SK-N-SH (cell line): Measurements from ENCODE around the gene TEX9. TPM values are rescaled to one million over a fixed set of nuclear protein-coding genes. Genes with fewer than 3 reads are reported as not detected.

Experiments used
- CTCF ChIA-PET: fragments of 300-600, 350-600 bp; formaldehyde crosslinking; extraction: SDS; loops from one replicate; lab custom pipeline; 2021; lab: Yijun Ruan, JAX
- POLR2A ChIA-PET: fragments of 350-600 bp; sonication (Branson Sonifier 250); formaldehyde crosslinking; extraction: SDS; loops from one replicate; lab custom pipeline; 2020; ENCODE audit warnings: antibody characterized with exemption, inconsistent platforms; lab: Yijun Ruan, JAX
- DNase-seq: peaks from one replicate; pipeline ENCODE4 v3.0.0; 2012
- H2AFZ ChIP-seq: fragments of 200-600 bp; sonication (generic); 2 replicates; pipeline ENCODE4 v1.8.1; 2016; ENCODE audit warnings: antibody characterized with exemption, mild to moderate bottlenecking, low read depth
- H3F3A ChIP-seq: fragments of 200-600 bp; sonication (generic); replicated peaks from 2 replicates; pipeline ENCODE3; 2016; ENCODE audit warnings: antibody characterized with exemption, mild to moderate bottlenecking; ENCODE audit not compliant: insufficient read depth
- H3K27ac ChIP-seq, 2 experiments: fragments of 200-500 bp in 1 of 2; fragments of 200-600 bp in 1 of 2; sonication (Bioruptor generic) in 1 of 2; sonication (generic), shearing (Covaris generic) in 1 of 2; 2 replicates each; pipeline versions ENCODE4 v1.5.1 to v1.6.1; 2014 to 2016; ENCODE audit warnings: low read depth in 2 of 2, inconsistent platforms in 1 of 2, low read length in 1 of 2, mild to moderate bottlenecking in 1 of 2, mixed read lengths in 1 of 2
- H3K27me3 ChIP-seq: fragments of 200-600 bp; sonication (generic), shearing (Covaris generic); 2 replicates; pipeline ENCODE4 v1.6.1; 2016; ENCODE audit warnings: mixed run types; ENCODE audit not compliant: insufficient read depth
- H3K36me3 ChIP-seq, 2 experiments: fragments of 200-500 bp in 1 of 2; fragments of 200-600 bp in 1 of 2; sonication (Bioruptor generic) in 1 of 2; sonication (generic) in 1 of 2; replicated peaks in 1 of 2; 2 replicates each; pipeline versions ENCODE3 to v1.5.1; 2014 to 2016; ENCODE audit warnings: low read length in 1 of 2, mild to moderate bottlenecking in 1 of 2; ENCODE audit not compliant: insufficient read depth in 2 of 2, control insufficient read depth in 1 of 2
- H3K4me1 ChIP-seq, 2 experiments: fragments of 200-500 bp in 1 of 2; fragments of 200-600 bp in 1 of 2; sonication (Bioruptor generic) in 1 of 2; sonication (generic), shearing (Covaris generic) in 1 of 2; 2 replicates each; pipeline versions ENCODE4 v1.5.1 to v1.6.1; 2014 to 2016; ENCODE audit warnings: low read depth in 1 of 2, low read length in 1 of 2, mixed run types in 1 of 2; ENCODE audit not compliant: insufficient read depth in 2 of 2, control insufficient read depth in 1 of 2
- H3K4me2 ChIP-seq: fragments of 200-600 bp; sonication (generic), shearing (Covaris generic); 2 replicates; pipeline ENCODE4 v1.6.1; 2017; ENCODE audit warnings: mixed run types
- H3K4me3 ChIP-seq, 2 experiments: fragments of 200-500 bp in 1 of 2; fragments of 200-600 bp in 1 of 2; sonication (Bioruptor generic) in 1 of 2; sonication (generic), shearing (Covaris generic) in 1 of 2; 2 replicates each; pipeline versions ENCODE4 v1.5.1 to v1.8.1; 2014 to 2016; ENCODE audit warnings: low read depth in 2 of 2, inconsistent platforms in 1 of 2, low read length in 1 of 2, mild to moderate bottlenecking in 1 of 2, mixed read lengths in 1 of 2, moderate library complexity in 1 of 2
- H3K79me2 ChIP-seq: fragments of 200-600 bp; sonication (generic); 2 replicates; pipeline ENCODE4 v1.8.1; 2017; ENCODE audit warnings: mild to moderate bottlenecking; ENCODE audit not compliant: insufficient read depth
- H3K9ac ChIP-seq: fragments of 200-600 bp; sonication (generic); 2 replicates; pipeline ENCODE4 v1.6.1; 2017; ENCODE audit warnings: mixed run types
- H3K9me2 ChIP-seq: fragments of 200-600 bp; sonication (generic); 2 replicates; pipeline ENCODE4 v1.6.1; 2017; ENCODE audit warnings: mixed run types
- H3K9me3 ChIP-seq: fragments of 200-600 bp; sonication (generic); 2 replicates; pipeline ENCODE4 v1.6.1; 2017; ENCODE audit warnings: mixed run types, mild to moderate bottlenecking, moderate library complexity
- H4K20me1 ChIP-seq: fragments of 200-600 bp; sonication (generic); 2 replicates; pipeline ENCODE4 v1.6.1; 2017; ENCODE audit warnings: mild to moderate bottlenecking, mixed run types; ENCODE audit not compliant: insufficient read depth
- ELF1 ChIP-seq: IDR thresholded peaks from 2 replicates; pipeline ENCODE4 v1.4.0; 2012
- EZH2phosphoT487 ChIP-seq: fragments of 200-600 bp; sonication (generic); IDR thresholded peaks from 2 replicates; pipeline ENCODE4 v1.6.1; 2017; ENCODE audit warnings: low read depth, mixed run types, mild to moderate bottlenecking, antibody characterized with exemption, moderate library complexity, borderline replicate concordance
- JUND ChIP-seq: IDR thresholded peaks from 2 replicates; pipeline ENCODE4 v1.4.0; 2012
- MXI1 ChIP-seq: IDR thresholded peaks from 2 replicates; pipeline ENCODE4 v1.6.1; 2012; ENCODE audit warnings: mild to moderate bottlenecking, low read depth, low read length, improper control_type of control experiment
- NFIC ChIP-seq: IDR thresholded peaks from 2 replicates; pipeline ENCODE4 v1.4.0; 2012; ENCODE audit warnings: borderline replicate concordance
- NRF1 ChIP-seq: IDR thresholded peaks from 2 replicates; pipeline ENCODE4 v1.6.1; 2012; ENCODE audit warnings: low read depth, mild to moderate bottlenecking, low read length
- POLR2AphosphoS5 ChIP-seq: IDR thresholded peaks from 2 replicates; pipeline ENCODE4 v1.6.1; 2012; ENCODE audit warnings: low read depth, low read length
- RAD21 ChIP-seq: IDR thresholded peaks from 2 replicates; pipeline ENCODE4 v1.6.1; 2012; ENCODE audit warnings: mild to moderate bottlenecking, low read length
- RCOR1 ChIP-seq: fragments of 150-350 bp; IDR thresholded peaks from 2 replicates; pipeline ENCODE4 v1.6.1; 2017; ENCODE audit warnings: antibody characterized with exemption, low read length
- RXRA ChIP-seq: IDR thresholded peaks from 2 replicates; pipeline ENCODE4 v1.4.0; 2012; ENCODE audit warnings: low read depth, mild to moderate bottlenecking, borderline replicate concordance
- SIN3A ChIP-seq: IDR thresholded peaks from 2 replicates; pipeline ENCODE4 v1.6.1; 2012; ENCODE audit warnings: low read depth, mild to moderate bottlenecking, low read length, moderate library complexity, borderline replicate concordance
- SMC3 ChIP-seq: IDR thresholded peaks from 2 replicates; pipeline ENCODE4 v1.6.1; 2012; ENCODE audit warnings: low read depth, low read length, improper control_type of control experiment
- TCF12 ChIP-seq: IDR thresholded peaks from 2 replicates; pipeline ENCODE4 v1.4.0; 2012
- TEAD4 ChIP-seq: IDR thresholded peaks from 2 replicates; pipeline ENCODE4 v1.4.0; 2012; ENCODE audit warnings: mild to moderate bottlenecking, borderline replicate concordance; ENCODE audit not compliant: insufficient read depth
- YY1 ChIP-seq: IDR thresholded peaks from 2 replicates; pipeline ENCODE4 v1.4.0; 2012; ENCODE audit warnings: low read depth, mild to moderate bottlenecking
- WGBS: methylation state at CpG from one replicate; pipeline ENCODE4 v1.1.6; 2017; ENCODE audit warnings: low lambda C conversion rate; 5-methylcytosine and 5-hydroxymethylcytosine counted together
- polyA plus RNA-seq, 3 experiments: library from polyadenylated mRNA; depleted of rRNA; stranded (reverse); fragments of >200 nt; gene quantifications; 2 replicates each; pipeline ENCODE4 v1.2.3, GENCODE V29; 2012
- TF ChIP-seq, protein P1 (sequence below): IDR thresholded peaks from 2 replicates; pipeline ENCODE4 v1.4.0; 2012; ENCODE audit warnings: low read depth, borderline replicate concordance
- TF ChIP-seq, protein P2 (sequence below): fragments of 150-350 bp; IDR thresholded peaks from 2 replicates; pipeline ENCODE4 v1.6.1; 2016; ENCODE audit warnings: mild to moderate bottlenecking, low read depth, low read length
- TF ChIP-seq, protein P3 (sequence below): IDR thresholded peaks from 2 replicates; pipeline ENCODE4; 2012
- TF ChIP-seq, protein P4 (sequence below): IDR thresholded peaks from 2 replicates; pipeline ENCODE4 v1.4.0; 2012; ENCODE audit warnings: low read depth
- TF ChIP-seq, protein P5 (sequence below): IDR thresholded peaks from 2 replicates; pipeline ENCODE4 v1.4.0; 2012; ENCODE audit warnings: low read depth, borderline replicate concordance
- TF ChIP-seq, protein P6 (sequence below): fragments of 150-350 bp; IDR thresholded peaks from 2 replicates; pipeline ENCODE4 v1.6.1; 2017; ENCODE audit warnings: antibody characterized with exemption, low read length, low read depth, borderline replicate concordance

Gene TEX9
- polyA plus RNA-seq, 1 of the 3 experiments (the other 2 are of a cell fraction) = 1.9 TPM

DNA sequence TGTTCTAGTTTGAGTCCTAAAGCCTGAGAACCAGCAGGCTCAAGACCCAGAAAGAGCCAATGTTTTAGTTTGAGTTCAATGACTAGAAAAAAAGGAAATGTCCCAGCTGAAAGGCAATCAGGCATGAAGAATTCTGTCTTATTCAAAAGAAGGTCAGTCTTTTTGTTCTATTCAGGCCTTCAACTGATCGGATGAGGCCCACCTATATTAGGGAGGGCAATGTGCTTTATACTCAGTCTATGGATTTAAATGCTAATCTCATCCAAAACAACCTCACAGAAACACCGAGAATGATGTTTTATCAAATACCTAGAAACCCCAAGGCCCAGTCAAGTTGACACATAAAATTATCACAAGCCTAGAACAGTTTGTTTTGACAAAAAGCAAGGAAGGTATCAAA, 95.7 kb downstream of the TEX9 start:
- 86% methylated on average over 2 of the region's 2 CpGs for WGBS
- Histone ChIP-seq H3K27ac (no peak overlapping the region), H3K79me2 (no peaks in the 10 kb centered on the region), H4K20me1 (no peaks in the 10 kb centered on the region), H3K27me3 (no peaks in the 10 kb centered on the region), H3K9me2 (no peaks in the 10 kb centered on the region), H3K36me3 (peaks cover 0 to 9% of the 10 kb centered on the region in 2 experiments), H3K4me2 (no peak overlapping the region), H3K9ac (no peak overlapping the region), H3K4me1 (peaks cover under 1 to 5% of the 10 kb centered on the region in 2 experiments; a peak in 3 of 4 replicates), H3F3A (peaks cover 8% of the 10 kb centered on the region), H2AFZ (no peak overlapping the region), H3K4me3 (no peak overlapping the region), H3K9me3 (no peaks in the 10 kb centered on the region)
- DNase-seq = no peak
- CTCF ChIA-PET = interaction anchor here (0.7 kb wide), 1 partner anchor 31 kb away, joined by 3 read pairs; no protein-coding TSS in a partner anchor
- TF ChIP-seq NRF1 = no peak
- TF ChIP-seq RCOR1 = no peak
- TF ChIP-seq, protein P1, sequence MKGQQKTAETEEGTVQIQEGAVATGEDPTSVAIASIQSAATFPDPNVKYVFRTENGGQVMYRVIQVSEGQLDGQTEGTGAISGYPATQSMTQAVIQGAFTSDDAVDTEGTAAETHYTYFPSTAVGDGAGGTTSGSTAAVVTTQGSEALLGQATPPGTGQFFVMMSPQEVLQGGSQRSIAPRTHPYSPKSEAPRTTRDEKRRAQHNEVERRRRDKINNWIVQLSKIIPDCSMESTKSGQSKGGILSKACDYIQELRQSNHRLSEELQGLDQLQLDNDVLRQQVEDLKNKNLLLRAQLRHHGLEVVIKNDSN = no peak
- TF ChIP-seq YY1 = no peak
- POLR2A ChIA-PET = no interaction called here

DNA sequence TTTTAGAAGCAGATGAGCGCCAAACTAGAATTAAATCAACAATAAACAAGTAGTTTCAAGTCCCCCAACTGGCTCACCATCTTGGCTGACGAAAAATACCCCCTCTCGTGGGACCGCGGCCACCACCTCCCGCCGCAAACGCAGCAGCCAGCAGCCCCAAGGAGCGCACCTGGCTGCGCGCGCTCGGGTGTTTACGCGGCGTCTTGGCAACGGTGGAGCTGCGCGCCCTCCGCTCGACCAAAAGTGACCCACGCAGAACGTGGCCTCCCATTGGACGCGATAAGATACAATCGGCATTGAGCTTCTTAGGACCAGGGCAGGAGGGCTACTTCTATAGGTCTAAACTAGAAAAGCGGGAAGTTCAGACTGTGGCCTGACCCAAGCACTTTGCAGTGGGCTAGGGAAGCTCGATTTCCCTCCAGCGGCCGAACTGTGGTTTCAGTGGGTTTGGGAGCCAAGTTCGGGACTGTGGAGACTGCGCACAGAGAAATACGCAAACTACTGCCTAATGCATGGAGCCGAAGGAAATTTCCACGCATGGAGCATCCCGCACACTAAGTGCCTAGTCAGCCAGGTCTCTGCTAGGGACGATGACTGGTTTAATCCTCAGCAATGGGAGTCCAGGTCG, 99.8 kb downstream of the TEX9 start, which contains the start of gene MNS1:
TSS of gene MNS1 (minus strand) at position 245 of the 628 bp plus-strand sequence. CDS start at position 80, 165 bp downstream.
- Histone ChIP-seq H3K9me2 (no peaks in the 10 kb centered on the region), H3K9me3 (no peaks in the 10 kb centered on the region), H3K4me3 (peak within 1 kb of the TSS; percentile 77 to 88), H2AFZ (peak within 1 kb of the TSS; percentile 90), H3F3A (peaks cover 8% of the 10 kb centered on the region), H3K27ac (peak within 1 kb of the TSS in 1 of 2 experiments; percentile 58; a peak in 2 of 4 replicates), H3K4me1 (peaks cover 0 to 5% of the 10 kb centered on the region in 2 experiments; a peak in 2 of 4 replicates), H3K36me3 (no peaks in the 10 kb centered on the region), H3K79me2 (no peaks in the 10 kb centered on the region), H3K27me3 (no peaks in the 10 kb centered on the region), H4K20me1 (no peaks in the 10 kb centered on the region), H3K4me2 (peak within 1 kb of the TSS; percentile 83), H3K9ac (peak within 1 kb of the TSS; percentile 74)
- WGBS = 3% methylated on average over 21 of the region's 38 CpGs
- DNase-seq = peak; percentile 93
- POLR2A ChIA-PET = interaction anchor here (0.8 kb wide), 1 partner anchor 374 kb away, joined by 4 read pairs; no protein-coding TSS in a partner anchor
- CTCF ChIA-PET = interaction anchor here (0.6 to 2.6 kb wide), 7 partner anchors 12 to 1077 kb away, joined by 3 to 15 read pairs (median 5); partner anchors contain the start of gene TCF12
- TF ChIP-seq RXRA (no peak), ELF1 (no peak), TCF12 (no peak; the same call in 1 of the 2 replicates), SMC3 (no peak), RAD21 (no peak), TEAD4 (no peak), POLR2AphosphoS5 (0 out of 2 replicates have a peak, but pooled peaks have one; percentile 45), EZH2phosphoT487 (no peak), SIN3A (peak; percentile 83), JUND (no peak), YY1 (no peak), MXI1 (peak; percentile 88), NFIC (no peak; the same call in 1 of the 2 replicates)
- TF ChIP-seq, protein P2, sequence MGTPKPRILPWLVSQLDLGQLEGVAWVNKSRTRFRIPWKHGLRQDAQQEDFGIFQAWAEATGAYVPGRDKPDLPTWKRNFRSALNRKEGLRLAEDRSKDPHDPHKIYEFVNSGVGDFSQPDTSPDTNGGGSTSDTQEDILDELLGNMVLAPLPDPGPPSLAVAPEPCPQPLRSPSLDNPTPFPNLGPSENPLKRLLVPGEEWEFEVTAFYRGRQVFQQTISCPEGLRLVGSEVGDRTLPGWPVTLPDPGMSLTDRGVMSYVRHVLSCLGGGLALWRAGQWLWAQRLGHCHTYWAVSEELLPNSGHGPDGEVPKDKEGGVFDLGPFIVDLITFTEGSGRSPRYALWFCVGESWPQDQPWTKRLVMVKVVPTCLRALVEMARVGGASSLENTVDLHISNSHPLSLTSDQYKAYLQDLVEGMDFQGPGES = peak; percentile 54
- TF ChIP-seq, protein P3, sequence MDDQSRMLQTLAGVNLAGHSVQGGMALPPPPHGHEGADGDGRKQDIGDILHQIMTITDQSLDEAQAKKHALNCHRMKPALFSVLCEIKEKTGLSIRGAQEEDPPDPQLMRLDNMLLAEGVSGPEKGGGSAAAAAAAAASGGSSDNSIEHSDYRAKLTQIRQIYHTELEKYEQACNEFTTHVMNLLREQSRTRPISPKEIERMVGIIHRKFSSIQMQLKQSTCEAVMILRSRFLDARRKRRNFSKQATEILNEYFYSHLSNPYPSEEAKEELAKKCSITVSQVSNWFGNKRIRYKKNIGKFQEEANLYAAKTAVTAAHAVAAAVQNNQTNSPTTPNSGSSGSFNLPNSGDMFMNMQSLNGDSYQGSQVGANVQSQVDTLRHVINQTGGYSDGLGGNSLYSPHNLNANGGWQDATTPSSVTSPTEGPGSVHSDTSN = no peak
- TF ChIP-seq, protein P4, sequence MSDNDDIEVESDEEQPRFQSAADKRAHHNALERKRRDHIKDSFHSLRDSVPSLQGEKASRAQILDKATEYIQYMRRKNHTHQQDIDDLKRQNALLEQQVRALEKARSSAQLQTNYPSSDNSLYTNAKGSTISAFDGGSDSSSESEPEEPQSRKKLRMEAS = peak; percentile 89
- TF ChIP-seq, protein P5, sequence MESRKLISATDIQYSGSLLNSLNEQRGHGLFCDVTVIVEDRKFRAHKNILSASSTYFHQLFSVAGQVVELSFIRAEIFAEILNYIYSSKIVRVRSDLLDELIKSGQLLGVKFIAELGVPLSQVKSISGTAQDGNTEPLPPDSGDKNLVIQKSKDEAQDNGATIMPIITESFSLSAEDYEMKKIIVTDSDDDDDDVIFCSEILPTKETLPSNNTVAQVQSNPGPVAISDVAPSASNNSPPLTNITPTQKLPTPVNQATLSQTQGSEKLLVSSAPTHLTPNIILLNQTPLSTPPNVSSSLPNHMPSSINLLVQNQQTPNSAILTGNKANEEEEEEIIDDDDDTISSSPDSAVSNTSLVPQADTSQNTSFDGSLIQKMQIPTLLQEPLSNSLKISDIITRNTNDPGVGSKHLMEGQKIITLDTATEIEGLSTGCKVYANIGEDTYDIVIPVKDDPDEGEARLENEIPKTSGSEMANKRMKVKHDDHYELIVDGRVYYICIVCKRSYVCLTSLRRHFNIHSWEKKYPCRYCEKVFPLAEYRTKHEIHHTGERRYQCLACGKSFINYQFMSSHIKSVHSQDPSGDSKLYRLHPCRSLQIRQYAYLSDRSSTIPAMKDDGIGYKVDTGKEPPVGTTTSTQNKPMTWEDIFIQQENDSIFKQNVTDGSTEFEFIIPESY = no peak
- TF ChIP-seq, protein P6, sequence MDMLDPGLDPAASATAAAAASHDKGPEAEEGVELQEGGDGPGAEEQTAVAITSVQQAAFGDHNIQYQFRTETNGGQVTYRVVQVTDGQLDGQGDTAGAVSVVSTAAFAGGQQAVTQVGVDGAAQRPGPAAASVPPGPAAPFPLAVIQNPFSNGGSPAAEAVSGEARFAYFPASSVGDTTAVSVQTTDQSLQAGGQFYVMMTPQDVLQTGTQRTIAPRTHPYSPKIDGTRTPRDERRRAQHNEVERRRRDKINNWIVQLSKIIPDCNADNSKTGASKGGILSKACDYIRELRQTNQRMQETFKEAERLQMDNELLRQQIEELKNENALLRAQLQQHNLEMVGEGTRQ = no peak
